ENCODE results near the gene SNX14.
A peak's percentile ranks its signal among the peaks of the same experiment; 100 is the strongest.

The SNX14 gene

GRCh38 chr6:85461798-85462170 lies 131.9 kb downstream of the SNX14 start:
- no peak for DNase-seq

- no peak for DNase-seq
These were observed 132.5 kb downstream of the SNX14 start for GRCh38 chr6:85460921-85461797.

GRCh38 chr6:85460154-85460920 lies 133.3 kb downstream of the SNX14 start:
- no peak for DNase-seq

GRCh38 chr6:85459224-85459901 lies 134.3 kb downstream of the SNX14 start:
- DNase-seq = peak; percentile 94

- no peak for DNase-seq
These were observed 134.9 kb downstream of the SNX14 start for GRCh38 chr6:85458782-85459181.

GRCh38 chr6:85458184-85458583 lies 135.5 kb downstream of the SNX14 start:
- no peak for DNase-seq

- no peak for DNase-seq
These were observed 136.9 kb downstream of the SNX14 start for GRCh38 chr6:85456782-85457181.
